Hematopoietic multipotent progenitor cell treated with erythropoietin and hydrocortisone succinate and interleukin-3 and kit ligand, for 17 days (in vitro differentiated cells): ENCODE measurements around the gene EPHB1.

ENCODE experiments used
- DNase-seq: peaks from one replicate; pipeline ENCODE4 v3.0.0-alpha.2; 2015; ENCODE audit warnings: low spot score

EPHB1 gene

GRCh38 chr3:135260025-135260424 lies 465.0 kb downstream of the EPHB1 start:
- no peak for DNase-seq

- DNase-seq, result no peak
These were observed 466.2 kb downstream of the EPHB1 start for GRCh38 chr3:135261214-135261775.

DNA sequence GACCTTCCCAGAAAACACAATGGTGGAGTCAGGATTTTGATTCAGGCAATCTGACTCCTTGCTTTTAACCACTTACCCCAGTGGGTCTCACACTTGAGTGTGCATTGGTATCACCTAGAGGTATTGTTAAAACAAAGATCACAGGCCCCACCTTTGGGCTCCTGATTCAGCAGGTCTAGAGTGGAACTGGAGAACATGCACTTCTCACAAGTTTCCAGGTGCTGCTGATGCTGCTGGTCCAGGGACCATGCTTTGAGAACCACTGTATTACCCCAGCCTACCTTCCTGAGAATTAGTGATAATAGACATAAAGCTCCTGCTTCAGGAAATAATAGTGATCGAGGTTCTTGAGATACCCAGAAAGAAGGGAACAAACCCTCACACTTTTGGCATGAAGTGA lies 466.9 kb downstream of the EPHB1 start:
- DNase-seq, result no peak

DNA sequence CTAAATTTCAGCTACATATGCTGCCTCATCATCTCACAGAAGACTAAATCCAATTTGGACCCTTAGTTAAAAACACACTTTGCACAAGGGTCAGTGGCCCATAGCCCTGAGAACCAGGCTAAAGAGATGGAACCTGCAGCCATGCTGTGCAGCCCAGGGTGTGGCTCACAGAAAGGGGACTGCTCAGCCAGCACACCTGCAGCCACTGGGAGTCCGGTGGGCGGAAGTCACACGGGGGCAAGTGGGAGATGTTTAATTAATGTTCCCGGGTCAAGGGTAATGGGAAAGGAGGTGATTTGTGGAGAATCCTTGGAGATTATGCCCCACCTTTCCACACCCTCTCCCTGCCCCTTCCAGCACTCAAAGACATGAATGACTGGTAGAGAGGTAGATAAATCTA lies 467.4 kb downstream of the EPHB1 start:
- DNase-seq, result no peak

- no peak for DNase-seq
These were observed 468.3 kb downstream of the EPHB1 start for GRCh38 chr3:135263331-135263730.

GRCh38 chr3:135267487-135267886 lies 472.4 kb downstream of the EPHB1 start:
- DNase-seq, result no peak

GRCh38 chr3:135268941-135269532 lies 474.0 kb downstream of the EPHB1 start:
- no peak for DNase-seq

DNA sequence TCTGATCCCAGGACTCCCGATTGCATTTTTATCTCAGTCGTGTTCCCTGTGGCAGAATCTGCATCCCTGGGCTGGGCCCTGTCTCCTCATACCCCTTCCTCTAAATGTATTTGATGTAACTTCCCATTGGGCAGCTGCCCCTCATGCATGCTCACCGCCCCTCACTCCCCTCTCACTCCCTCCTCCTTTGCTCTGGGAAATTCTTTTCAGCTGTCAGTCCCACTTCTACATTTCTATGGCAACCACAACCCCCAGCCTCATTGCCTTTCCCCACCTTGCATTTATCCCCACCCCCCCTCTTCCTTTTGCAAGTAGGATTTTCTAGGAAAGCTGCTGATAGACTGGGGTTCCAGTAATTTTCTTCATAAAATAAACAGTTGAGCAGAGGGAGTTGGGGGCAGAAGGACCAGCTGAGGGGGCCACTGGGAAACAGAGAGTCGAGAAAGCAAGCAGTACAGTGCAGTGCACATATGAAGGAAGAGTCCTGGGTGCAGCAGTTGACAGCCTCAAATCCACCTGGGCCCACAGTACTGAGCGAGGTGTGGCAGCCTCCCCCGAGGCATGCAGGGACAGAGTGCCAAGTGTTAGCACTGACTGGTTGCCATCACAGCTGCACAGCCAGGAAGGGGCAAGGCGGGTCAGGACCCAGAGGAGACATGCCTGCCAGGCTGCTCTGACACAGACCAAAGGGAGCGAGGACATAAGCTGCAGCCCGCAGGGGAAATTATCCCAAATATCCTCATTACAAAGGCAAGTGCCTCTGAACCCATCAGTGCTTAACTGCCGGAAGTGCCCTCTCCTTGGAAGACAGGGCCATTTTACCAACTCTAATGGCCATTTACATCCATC lies 476.3 kb downstream of the EPHB1 start:
- DNase-seq, result no peak

DNA sequence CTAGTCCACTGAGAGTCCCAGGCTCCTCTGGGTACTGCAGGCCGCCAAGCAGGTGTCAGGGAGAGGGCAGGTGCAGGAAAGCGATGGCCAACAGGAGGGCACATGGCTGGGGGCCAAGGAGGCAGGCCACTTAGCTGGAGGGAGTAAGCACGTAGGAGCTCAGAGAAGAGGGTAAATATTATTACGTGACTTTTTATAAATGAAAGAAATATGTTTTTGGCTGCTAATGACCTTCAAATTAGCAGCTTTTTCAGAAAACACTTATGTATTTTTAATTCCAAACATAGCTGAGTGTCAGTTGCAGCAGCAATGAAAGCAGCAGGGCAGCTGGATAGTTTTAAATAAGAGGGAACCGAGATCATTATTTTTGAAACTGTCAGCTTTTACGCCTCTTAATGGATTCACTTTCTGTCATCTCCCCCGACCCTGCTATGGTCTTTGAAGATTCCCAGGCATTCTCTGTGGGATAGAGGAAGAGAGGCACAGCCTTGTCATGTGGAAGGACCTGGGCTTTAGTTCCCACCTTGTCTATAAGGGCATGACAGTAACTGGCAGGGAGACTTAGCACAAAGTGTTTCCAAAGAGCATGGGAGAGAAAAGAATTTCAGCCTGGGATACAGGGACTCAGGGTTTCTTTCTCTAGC lies 477.1 kb downstream of the EPHB1 start:
- DNase-seq, result no peak

DNA sequence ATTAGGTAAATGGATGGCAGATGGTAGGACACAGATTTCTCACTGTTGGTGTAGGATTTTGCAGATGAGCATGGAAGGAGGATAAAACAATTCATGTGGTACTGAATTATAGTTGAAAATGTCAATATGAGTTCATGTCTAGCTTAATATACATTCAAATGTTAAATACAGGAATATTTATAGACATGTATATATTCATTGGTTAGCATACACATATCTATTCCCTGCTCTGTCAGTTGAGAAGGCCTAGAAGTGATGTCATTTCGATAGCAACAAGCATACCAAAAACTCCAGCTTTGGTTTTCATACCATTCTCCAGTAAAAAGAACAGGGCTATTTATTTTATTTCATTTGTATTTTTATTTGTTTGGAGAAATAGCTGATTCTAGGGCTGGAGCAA lies 497.1 kb downstream of the EPHB1 start:
- DNase-seq, result no peak

GRCh38 chr3:135301670-135302069 lies 506.6 kb downstream of the EPHB1 start:
- no peak for DNase-seq

DNA sequence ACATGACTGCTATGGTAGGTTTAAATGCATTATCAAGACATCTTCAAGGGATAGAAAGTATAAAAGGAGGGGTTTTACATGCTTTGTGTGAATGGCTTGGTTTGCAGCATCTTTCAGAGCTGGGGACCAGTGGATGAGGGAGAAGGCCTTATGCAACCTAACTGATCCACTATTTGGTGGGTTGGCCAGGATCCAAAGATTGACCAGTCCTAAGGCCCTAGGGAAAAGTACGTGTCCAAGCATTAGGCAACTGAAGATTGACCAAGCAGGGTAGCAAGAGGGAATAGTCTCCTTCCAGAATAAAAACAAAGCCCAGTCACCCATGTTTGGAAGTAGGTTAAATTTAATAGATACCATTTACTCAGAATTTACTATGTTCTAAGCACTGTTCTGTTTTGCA lies 509.3 kb downstream of the EPHB1 start:
- no peak for DNase-seq
